Measurements from ENCODE around the gene IDH2.
"Not testable (repeated sequence)": the region's sequence is repeated elsewhere in the genome, so short reads cannot be mapped to it uniquely, and the experiment has no call there.

- TF ChIP-seq POLR2A, CTCF (IDR thresholded peaks at IDR 0.05): not testable (repeated sequence)
Measured at GRCh38 chr15:90139549-90139948, 37.3 kb upstream of the IDH2 start.

Measured in upper lobe of left lung (tissue), 4 donors.